Measurements from ENCODE around the gene GDNF.

GRCh38 chr5:37839407-37840052 is at the start of gene GDNF:
- TF ChIP-seq POLR2A (IDR thresholded peaks at IDR 0.05) = peak in 1 of 4 donors; percentile 38
- no peak for TF ChIP-seq CTCF (IDR thresholded peaks at IDR 0.05)

All from esophagus squamous epithelium (tissue), 4 donors.